Inferior parietal cortex (tissue), 1 donor: ENCODE measurements around the gene SPSB1.
"Not testable (repeated sequence)": the region's sequence is repeated elsewhere in the genome, so short reads cannot be mapped to it uniquely, and the experiment has no call there.

Experiments used
- DNase-seq: peaks from one replicate; pipeline ENCODE4 v3.0.0-alpha.2; 2016; ENCODE audit errors: extremely low spot score

The SPSB1 gene

DNA sequence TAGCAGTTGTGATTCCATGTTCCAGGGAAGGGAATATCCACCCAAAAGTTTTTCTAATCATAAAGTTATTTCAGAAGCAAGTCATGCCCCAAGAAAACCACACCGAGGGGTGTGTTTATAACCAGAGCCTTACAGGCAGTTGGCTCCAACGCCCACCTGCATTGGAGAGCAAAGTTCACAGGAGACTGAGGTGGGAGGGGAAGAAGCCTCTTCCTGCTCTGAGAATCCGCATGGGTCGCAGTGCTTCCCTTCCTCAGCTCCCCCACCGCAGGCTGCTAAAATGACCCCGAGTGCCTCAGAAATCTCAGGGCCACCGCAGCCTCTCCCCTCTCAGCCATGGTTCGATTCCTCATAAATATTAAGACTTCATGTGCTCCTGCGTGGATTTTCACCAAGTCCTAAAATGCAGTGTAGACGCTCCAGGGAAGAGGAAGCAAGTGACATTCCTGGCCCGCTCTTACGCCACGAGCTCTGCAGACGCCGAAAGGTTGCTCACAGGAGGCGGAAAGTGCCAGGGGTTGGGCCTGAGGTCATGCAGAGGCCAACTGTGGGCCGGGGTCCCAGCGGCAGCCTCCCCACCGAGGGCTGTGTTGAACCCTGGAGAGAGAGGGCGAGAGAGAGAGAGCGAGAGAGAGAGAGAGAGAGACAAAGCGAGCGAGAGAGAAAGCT, 13.4 kb upstream of the SPSB1 start:
- DNase-seq = no peak

DNA sequence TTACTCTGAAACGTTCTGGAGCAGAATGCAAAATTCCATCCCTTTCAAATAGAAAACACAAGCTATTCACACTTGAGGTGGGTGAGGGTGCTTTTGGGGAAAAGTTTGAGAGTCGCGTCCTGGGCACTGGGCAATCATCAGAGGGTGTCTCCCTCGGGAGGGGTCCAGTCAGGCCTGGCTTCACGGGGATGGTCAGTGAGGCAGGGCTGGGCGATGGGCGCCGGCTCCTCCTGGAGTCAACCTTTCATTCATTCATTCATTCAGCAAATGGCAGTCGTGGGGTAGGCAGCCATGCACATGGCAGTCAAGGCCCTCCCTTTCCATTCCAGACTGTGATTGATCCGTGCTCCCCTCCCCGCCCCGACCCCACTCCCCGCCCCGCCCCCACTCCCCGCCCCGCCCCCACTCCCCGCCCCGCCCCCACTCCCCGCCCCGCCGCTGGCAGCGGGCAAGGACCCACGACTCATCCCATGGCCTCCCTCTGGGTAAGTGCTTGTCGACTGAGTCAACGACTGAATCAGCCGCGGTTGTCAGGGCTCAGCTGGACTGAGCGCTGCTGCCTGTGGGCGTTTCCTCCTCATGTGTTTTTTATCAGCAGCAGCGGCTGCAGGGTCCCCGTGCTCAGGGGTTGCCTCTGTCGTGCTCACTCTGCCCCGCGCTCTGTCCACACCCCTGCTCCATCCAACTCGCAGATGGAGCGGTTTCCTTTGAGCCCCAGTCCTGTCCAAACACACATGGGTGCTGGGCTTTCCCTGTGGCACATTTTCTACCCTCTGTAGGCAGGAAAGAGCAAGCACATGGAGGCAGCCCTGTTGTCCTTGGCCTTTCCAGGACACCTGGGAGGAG, 12.5 kb upstream of the SPSB1 start:
- no peak for DNase-seq

DNA sequence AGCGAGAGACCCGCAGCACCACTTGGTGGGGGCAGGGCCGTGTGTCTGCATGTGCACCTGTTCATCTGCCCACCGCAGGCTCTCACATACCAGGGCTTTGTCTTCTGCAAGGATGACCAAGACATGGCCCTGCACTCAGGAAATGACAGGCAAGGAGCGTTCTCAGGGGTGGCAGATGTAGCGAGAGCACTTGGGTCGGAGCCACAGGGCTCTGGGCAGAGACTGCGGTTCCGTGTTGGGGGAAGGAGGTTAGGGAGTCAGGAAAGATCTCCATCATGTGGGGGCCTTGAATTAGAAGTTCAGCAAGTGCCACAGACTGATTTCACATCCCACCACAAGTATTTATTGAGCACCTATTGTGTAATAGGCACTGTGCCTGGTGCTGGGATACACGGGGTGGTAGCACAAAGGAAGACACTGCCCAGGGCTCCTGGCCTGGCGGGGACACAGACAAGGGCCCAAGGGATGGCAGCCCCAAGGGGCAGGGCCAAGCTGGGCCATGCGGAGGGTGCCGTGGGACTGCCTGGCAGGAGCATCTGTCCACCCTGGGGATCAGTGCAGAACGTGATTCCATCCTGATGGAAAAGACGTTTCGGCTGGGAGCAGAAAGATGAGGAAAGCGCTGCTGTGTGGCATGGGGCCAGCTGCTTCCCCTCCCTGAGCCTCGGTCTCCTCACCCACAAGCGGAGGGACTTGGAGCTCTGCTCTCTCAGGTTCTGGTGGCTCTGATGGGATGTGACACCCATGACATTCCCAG, 11.4 kb upstream of the SPSB1 start:
- no peak for DNase-seq

DNA sequence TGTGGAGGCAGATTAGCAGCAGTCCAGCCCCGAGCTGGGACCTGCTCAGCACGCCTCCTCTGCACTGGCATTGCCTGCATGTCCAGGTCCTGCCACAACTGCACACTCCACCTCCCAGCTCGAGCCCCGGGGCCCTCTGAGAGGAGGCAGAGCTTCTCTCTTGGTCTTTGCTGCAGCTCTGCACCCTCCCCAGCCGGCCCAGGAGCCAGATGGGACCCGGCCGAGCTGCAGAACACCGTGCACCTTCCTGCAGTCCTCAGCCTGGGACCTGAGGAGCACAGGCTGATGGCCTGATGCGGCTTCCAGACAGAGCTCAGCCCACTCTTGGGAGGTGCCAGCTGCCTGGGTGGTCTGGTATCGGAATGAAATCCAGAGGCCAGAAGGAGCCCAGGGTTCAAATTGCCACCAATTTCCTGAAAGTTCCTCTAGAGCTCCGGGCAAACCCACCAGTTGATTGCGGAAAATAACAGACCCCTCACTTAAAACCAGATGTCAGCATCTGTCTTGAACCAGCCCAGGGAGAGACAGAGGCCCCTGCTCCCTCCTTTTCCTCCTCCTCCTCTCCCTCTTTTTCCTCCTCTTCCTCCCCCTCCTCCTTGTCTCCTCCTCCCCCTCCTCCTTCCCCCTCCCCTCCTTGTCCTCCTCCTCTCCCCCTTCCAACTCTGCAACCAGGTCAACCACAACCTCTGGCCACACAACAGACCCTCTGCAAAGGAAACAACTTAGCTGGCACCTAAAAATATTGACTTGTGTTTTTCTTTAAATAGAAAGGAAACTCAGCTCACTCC, 10.6 kb upstream of the SPSB1 start:
- no peak for DNase-seq

DNA sequence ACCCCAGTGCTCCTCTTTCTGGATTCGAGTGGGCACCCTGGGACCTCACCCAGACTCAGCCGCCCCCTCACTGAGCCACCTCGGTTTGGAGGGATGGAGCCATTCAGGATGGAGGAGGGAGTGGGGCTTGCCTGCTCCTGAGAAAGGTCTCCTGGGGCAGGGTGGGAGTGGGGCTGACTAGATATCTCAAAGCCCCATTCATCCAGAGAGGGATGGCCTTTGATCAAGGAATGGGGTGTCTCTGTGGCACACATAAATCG, 10.1 kb upstream of the SPSB1 start:
- no peak for DNase-seq

DNA sequence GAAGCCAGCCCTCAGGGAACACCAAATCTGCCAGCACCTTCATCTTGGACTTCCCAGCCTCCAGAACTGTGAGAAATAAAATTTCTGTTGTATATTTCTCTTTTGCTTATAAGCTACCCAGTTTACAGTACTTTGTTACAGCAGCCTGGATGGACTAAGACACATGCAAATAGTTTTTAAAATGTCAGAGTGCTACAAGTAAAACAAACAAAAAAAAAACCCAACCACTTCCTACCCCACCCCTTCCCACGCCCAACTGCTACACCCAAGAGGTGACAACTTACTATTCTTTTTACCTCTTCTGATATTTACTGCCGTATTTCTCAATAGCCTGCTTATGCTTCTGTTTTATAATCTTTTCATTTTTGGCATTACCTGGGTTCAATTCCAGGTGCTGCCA, 8.6 kb upstream of the SPSB1 start:
- no peak for DNase-seq

DNA sequence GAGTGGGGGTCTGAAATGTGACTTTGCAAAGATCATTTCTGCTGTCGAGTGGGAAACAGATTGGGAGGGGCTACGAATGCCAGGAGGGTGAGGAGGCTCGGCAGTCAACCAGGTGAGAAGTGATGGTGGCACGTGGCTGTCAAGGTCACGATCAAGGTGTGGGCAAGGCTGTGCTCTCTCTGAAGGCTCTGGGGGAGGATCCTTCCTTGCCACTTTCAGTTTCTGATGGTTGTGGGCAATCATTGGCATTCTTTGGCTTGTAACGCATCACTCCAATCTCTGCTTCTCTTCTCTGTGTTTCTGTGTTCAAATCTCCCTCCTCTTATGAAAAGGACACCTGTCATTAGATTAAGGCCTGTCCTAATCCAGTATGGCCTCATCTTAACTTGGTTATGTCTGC, 6.1 kb upstream of the SPSB1 start:
- DNase-seq = no peak

DNA sequence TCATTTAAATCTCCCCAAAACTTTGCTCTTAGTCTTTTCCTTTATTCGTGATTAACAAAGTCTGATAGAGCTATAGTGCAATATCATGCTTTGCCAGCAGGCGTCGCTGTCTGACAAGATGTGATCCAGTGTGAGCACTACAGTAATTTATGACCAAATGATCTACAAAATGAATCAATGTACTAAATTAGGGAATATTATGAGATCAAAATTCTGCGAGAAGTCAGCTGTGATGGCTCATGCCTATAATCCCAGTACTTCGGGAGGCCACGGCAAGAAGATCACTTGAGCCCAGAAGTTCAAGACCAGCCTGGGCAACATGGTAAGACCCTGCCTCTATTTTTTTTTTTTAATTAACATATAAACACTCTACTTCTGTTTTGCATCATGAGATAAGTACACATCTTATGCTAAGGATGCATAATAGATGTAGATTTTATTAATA, 3.6 kb upstream of the SPSB1 start:
- peak; percentile 75 for DNase-seq

DNA sequence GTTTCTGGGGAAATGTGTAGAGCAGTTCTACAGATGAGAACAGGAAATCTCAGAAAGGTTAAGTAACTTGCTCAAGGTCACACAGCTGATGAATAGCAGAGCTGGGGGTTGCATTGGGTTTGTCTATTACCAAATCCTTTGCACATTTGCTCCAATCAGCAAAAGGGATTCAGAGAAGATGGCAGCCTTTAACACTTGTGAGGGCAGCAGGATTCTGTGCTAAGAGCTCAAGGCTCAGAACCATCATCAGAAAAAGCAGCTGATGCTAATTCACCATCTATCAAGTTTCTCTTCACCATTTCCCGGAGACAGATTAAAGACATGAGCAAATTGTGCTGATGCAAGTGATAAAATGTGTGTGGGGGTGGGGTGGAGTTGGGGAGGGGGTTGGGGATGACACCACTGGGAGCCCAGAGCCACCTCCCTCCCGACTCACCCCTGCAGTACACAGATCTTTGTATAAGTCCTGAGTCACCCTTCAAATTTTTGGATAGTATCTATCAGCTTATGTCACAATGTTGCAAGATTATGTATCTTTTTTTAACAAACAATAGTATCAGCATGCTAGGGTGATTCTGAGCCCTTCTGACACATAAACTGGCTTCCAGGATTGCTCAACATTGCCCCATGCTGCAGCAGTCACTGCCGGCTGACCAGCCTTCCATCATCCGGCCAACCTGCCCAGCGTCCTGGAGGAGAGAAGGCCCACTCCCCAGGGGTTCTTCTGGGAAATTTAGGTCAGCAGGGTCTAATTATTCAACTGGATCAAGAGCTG, 2.8 kb upstream of the SPSB1 start:
- DNase-seq = no peak

DNA sequence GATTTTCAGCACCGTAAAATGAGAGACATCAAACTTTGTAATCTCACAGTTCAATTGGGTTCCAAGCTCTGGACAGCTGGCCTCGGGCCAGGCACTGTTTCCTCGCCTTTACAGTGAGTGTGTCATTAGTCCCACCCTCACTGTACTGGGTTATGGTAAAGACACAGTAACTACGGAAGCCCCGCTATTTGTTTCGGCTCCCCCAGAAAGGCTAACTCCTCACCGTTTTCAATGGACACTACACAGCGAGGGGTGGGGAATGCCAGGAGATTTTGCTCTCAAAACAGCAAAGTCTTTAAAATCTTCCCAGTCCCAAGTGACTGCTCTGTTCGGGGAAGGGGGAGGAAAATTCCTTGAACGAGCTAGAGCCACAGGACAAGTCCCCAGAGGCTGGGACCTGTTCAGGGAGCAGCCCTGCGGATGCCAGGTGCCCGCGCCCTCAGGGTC, 757 bp upstream of the SPSB1 start:
- DNase-seq = peak; percentile 43

DNA sequence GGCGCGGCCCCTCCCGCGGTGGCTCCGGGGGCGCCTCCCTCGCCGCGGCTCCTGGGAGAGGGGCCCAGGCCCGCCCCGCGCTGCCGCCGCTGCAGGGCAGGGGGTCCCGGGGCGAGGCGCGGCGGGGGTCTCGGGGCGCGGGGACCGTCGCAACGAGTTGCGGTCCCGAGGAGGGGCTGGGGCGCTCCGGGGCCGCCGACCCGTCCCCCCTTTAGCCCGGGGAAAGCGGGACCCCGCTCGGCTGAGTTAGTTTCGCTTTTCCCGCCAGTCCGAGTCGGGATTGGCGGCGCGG, 493 bp downstream of the SPSB1 start:
- DNase-seq = no peak

DNA sequence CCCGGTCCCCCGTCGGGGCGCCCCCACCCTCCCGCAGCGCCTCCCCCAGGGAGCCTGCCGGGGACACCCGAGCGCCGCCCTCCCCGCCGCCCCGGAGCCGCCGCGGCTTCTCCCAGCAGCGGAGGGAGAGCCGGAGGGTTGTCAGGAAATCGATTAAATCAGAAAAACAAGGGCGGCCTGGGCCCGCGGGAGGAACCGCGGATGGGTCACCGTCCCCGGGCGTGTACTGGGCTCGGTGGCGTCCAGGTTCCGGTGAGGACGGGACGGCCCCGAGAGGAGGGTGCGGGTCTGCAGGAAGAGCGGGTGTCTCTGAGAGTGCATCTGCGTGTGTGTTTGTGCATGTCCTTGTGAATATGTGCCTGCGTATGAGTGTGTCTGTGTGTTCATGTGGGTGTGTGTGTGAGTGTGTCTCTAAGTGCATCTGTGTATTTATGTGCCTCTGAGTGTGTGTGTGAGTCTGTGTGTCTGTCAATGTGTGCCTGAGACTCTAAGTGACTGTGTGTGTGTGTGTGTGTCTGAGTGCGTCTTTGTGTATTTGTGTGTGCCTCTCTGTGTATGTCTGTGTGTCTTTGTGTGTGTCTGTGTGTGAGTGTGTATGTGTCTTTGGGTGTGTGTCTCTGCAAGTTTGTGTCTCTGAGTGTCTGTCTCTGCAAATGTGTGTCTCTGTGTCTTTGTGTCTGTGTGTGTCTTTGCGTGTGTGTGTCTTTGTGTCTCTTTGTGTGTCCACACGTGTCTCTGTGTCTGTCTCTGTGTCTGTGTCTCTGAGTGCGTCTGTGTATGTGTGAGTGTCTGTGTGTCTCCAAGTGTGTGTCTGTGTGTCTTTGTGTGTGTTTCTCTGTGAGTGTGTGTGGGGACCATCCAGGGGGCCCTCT, 1.1 kb downstream of the SPSB1 start:
- no peak for DNase-seq

DNA sequence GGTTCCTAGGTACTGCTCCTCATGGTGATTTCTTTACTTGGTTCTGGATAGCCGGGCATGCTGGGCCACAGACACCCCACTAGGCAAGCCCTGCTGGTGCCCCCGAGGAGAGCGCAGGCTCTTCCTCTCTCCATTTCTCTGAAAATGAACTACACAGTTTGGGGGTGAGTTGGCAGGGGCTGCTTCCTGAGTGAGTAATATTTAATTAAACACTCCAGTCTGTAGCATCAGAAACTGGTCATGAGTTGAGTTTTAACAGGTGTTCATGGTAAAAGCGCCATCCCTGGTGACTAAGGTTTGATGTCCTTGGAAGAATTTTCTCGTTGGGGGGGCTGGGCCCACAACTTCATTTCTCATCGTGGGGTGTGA, 1.7 kb downstream of the SPSB1 start:
- no peak for DNase-seq

DNA sequence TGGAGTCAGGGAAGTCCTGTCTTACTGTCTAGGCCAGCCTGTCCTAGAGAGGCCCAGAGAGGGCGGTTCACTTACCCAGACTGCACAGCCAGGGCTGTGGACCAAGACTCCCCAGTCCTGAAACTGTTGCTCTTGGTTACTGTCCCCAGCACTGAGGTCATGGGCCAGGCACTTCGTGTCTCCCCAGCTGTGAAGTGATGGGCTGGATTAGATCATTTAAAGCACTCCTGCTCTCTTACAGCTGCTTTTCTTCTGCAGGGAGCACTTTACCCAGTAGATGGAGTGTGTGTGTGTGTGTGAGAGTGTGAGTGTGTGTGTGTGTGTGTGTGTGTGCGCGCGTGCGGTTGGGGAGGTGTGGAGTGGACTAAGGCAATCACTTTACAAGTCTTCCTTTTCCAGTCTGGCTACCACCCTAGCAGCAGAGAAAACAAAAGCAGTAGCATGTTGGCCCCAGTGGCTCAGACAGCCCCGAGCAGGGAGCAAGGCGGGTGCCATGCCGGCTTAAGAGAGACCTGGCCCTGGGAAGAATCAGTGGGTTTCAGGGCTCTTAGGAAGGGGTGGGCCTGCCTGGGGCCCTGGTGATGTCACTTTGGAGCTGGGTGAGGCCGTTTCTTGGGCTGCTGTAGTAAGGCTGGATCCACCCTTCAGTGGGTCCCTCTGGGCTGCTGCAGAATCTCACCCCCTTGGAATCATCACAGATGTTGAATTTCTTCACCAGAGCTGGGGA, 2.4 kb downstream of the SPSB1 start:
- no peak for DNase-seq

DNA sequence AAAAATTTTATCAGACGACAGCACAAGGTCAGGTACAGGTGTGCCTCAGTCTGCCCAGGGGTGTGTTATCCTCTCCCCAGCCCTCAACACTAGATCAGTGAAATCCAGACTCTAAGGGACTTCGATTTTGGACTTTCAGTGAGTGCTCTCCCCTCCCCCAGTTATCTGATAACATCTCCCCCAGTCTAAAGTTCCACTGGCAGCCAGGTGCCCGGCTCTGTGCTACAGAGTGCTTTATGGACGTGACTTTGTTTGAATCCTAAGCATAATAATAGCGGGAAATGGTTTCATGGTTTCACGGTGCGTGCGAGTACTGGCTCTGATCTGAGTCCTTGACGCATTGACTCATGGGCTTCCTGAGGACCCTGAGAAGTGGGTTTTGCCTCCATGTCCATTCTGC, 3.2 kb downstream of the SPSB1 start:
- DNase-seq = no peak

DNA sequence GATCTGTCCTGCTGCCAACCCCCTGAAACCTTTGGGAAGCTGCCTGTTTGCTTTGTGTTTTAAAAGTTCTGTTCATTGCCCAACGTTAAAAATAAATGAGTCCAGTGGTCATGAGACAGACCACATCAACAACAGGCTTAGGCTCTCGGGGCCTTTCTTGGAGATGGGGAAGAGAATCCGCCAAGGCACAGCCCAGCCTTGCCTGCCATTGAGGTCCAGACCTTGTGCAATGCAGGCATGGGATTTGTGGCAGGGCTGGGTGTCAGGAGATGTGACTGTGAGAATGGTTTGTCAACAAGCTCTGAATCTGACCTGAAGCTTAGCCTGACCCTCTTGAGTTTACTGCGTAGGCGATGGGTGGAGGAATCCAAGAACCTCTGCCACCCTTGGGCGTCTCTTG, 4.2 kb downstream of the SPSB1 start:
- no peak for DNase-seq

DNA sequence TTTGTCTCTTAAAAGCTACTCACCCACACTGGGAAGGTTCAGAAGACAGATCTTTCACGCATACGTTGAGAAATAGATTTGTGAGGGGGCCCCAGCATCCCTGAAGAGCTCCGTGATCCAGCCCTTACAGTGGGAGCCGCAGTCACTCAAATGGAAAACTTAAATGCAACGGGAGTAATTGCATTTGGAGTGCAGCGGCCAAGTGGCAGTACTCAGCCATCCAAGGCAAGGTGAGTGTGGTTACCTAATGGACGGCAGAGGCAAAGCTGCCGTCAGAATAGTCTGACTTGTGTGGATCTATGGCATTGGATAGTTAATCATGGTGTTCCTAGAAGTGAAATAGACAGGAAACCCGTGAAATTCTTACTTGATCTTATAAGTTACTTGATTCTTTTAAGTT, 5.1 kb downstream of the SPSB1 start:
- DNase-seq = no peak

DNA sequence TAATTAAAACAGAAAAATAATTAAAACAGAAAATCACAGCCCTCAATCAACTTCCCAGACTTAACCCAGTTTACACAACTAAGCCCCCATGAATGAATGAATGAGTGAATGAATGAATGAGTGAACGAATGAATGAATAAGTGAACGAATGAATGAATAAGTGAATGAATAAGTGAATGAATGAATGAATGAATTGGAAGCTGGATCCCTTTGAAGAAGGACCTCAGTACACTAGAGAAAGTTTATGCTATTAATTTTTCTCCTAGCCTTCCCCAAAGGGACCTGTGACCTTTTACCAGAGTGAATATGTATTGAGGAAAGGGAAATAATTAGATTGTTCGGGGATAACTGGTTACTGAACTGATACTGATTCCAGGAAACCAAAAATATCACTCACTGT, 5.6 kb downstream of the SPSB1 start:
- DNase-seq = no peak

DNA sequence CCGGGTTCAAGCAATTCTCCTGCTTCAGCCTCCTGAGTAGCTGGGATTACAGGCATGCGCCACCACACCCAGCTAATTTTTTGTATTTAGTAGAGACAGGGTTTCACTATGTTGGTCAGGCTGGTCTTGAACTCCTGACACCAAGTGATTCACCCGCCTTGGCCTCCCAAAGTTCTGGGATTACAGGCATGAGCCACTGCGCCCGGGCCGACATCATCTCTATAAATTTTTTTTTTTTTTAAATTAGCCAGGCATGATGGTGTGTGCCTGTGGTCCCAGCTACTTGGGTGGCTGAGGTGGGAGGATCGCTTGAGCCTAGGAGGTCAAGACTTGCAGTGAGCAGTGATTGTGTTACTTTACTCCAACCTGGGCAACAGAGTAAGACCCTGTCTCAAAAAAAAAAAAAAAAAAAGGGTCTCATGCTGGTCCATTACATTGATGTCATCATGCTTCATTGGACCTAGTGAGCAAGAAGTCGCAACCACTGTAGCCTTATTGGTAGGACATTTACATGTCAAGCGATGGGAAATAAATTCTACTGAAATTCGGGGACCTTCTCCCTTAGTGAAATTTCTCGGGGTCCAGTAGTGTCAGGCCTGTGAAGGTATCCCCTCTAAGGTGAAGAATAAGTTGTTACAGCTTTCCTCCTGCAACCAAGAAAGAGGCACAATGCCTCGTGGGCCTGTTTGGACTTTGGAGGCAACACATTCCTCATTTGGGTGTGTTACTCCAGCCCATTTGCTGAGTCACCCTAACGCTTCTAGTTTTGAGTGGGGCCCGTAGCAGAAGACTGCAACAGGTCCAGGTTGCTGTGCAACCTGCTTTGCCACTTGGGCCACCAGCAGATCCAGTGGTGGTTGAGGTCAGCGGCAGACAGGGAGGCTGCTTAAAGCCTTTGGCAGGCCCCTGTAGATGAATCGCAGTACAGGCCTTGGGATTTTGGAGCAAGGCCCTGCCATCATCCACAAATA, 7.2 kb downstream of the SPSB1 start:
- DNase-seq = not testable (repeated sequence)
